Endometrial microvascular endothelial cells (primary cell): ENCODE data around the gene ATOSB. TPM values are rescaled to one million over a fixed set of nuclear protein-coding genes. Genes with fewer than 3 reads are reported as not detected.
"Not testable (repeated sequence)": the region's sequence is repeated elsewhere in the genome, so short reads cannot be mapped to it uniquely, and the experiment has no call there.

Experiments
- in situ Hi-C: cut with HindIII; loops from 2 replicates; pipeline ENCODE4 v1.10.0; 2017; ENCODE audit warnings: low sequenced_read_pairs, low pct_unique_long_range_greater_than_20kb; ENCODE audit errors: inconsistent ontology term
- total RNA-seq: library from RNA; depleted of rRNA; stranded (reverse); fragments of >200 nt; gene quantifications from one replicate; pipeline ENCODE4 v1.2.3, GENCODE V29; 2015; ENCODE audit errors: inconsistent ontology term

Gene ATOSB, protein sequence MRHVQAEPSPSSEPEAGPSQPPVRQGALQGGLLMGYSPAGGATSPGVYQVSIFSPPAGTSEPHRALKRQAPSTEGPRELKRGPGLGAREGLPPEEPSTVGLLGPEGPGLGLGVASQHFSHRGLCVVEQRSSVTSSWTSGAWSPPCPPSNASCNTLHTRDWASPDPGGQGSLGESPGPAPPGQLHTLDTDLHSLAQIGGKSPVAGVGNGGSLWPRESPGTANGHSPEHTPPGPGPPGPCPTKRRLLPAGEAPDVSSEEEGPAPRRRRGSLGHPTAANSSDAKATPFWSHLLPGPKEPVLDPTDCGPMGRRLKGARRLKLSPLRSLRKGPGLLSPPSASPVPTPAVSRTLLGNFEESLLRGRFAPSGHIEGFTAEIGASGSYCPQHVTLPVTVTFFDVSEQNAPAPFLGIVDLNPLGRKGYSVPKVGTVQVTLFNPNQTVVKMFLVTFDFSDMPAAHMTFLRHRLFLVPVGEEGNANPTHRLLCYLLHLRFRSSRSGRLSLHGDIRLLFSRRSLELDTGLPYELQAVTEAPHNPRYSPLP
- total RNA-seq = 34.6 TPM

DNA sequence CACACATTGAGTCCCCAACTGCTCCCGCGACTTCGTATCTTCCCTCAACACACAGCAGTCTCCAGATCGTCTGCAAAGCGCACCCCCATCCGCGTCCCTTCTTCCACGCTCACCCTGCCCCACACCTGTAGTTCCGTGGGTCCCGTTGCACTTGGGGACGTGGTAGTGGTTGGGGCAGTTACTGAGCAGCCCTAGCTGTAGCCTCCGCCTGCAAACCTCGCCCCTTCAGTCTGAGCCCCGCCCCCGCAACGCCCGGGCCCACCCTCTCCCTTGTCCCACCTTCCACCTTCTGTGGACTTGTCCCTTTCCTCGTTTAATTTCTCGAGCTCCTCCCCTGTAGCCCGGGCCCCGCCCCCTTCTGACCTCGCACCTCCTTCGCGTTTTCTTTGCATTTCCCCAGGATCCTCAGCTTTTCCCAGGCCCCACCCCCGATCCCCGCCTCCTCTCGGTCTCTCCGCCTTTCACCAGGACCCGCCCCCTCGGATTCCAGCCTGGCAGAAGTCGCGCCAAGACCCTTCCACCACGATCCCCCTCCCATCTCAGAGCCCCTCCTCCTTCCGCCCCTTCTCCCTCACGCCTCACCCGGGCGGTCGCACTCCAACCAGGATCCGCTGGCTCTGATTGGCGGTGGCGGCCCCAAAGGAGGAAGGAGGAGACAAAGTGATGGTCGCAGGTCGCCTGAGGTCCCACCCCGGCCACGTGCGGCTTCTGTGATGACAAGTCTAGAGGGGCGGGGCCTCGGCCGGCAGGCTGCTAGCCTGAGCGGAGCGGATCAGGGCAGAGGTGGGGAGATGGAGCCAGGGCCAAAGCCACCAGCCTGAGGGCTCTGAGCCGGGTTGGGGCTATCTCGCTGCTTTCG, at the start of gene ATOSB:
ATOSB (minus strand) TSS at position 183 of the 859 bp plus-strand sequence. CDS start 7,588 bp downstream, outside the sequence.
- in situ Hi-C loops = loop anchor here (25.0 kb wide), 1 partner anchor 371 kb away; the partner anchor contains the start of gene RUSC2

DNA sequence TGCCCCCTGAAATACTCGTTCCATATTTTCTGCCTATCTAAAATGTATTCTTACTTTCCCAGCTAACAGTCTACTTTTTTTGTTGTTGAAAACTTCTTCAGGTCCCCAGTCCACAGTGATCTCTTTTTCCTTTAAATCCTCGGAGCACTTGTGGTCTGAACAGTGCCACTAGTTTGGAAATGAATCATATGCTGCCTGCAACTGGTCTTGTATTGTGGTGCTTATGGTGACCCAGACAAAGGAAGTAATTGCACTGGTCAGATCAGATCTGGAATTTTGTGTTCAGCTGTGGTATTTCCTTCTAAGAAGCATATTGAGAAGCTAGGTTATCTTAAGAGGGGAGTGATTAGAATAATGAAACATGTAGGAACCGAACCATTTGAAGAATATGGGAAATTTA, 49.0 kb upstream of the ATOSB start:
- in situ Hi-C loops = no loop called here

DNA sequence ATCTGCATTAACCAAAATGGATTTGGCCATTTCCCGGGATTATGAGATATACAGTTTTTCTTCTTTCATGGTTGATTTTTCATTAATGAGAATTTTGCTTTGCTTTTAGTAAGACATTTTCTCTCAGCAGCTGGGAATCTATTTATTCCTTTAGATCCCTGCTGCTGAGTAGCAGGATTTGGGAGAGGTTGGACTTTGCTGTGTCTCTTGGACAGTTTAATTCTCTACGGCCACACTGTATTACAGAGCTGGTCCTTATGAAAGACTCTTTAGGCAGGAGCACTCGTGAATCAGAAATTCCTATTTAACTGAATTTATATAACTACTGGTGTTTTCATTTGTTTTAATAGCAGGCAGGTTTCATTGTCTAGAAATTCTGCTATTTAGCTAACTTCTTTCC, 47.8 kb upstream of the ATOSB start:
- in situ Hi-C loops = no loop called here

DNA sequence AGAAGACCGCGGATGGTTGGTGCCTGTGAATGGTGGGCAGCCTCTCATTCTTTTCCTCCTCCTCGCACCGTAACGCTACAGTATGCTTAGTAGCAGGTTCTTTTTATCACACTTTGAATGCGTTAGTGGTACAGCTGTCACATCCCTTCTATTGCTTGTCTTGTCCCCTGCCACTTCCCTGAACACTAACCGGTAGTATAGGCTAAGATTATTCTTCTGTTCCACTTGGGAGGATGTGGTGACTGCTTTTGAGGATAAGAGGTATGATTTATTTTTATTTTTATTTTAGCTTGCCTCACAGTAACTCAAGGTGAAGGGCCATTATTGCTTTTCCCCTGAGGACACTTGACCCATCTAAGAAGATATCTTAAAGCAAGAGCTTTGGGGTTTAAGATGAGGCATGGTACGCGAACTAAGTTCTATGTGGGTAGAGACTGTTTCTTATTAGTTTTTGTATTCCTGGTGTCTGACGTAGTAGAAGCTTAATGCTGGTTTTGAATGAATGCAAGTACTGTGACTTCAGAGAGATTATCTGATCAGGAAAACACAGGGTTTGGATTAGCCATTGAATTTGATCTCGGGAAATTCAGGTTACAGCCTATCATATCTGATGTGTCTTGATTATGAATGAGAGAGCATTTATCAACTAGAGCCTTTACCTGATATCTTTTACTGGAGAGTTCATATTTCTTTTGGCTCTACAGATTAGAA, 47.1 kb upstream of the ATOSB start:
- in situ Hi-C loops = no loop called here

DNA sequence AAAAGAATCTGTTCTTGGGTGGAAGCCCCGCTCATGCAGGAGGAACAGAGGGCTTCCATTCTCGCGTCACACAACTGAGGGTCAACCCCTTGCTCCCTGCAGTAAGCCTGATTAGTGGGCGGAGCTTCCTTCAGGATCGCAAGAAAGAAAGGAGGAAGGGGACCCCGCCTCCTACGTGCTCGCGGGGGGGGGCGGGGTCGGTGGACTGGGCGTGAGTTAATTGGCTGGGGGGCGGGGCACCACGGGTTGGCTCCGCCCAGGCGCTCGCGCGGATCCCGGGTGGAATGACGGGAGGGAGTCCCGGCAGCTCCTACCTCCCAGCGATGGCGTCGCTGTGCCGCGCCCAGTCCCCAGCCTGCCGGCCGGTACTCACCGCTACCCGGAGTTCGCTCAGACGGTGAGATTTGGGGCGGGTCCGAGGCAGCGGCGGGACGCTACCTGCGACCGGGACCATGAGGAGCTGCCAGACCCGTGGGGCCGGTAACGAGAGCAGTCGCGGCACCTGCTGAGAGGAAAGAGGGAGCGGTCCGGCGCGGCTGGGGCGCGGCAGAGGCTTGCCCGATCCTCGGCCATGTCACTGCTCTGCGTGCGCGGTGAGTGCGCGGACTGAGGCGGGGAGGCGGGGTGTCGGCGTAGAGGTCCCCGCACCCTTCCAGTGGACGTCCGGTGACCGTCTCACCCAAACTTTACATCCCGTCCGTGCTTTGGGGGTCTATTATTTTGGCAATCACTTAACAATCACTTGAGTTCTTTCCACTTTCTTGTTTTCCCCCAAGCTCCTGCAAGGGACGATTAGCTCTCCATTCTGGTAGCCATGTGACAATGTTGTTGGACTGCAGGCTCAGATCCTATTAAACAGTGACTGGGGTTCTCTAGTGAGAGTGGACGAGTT, 46.3 kb upstream of the ATOSB start, which contains the start of gene UNC13B:
UNC13B (plus strand) TSS at position 297 of the 892 bp plus-strand sequence; CDS start at position 572, 275 bp downstream.
- in situ Hi-C loops = no loop called here

DNA sequence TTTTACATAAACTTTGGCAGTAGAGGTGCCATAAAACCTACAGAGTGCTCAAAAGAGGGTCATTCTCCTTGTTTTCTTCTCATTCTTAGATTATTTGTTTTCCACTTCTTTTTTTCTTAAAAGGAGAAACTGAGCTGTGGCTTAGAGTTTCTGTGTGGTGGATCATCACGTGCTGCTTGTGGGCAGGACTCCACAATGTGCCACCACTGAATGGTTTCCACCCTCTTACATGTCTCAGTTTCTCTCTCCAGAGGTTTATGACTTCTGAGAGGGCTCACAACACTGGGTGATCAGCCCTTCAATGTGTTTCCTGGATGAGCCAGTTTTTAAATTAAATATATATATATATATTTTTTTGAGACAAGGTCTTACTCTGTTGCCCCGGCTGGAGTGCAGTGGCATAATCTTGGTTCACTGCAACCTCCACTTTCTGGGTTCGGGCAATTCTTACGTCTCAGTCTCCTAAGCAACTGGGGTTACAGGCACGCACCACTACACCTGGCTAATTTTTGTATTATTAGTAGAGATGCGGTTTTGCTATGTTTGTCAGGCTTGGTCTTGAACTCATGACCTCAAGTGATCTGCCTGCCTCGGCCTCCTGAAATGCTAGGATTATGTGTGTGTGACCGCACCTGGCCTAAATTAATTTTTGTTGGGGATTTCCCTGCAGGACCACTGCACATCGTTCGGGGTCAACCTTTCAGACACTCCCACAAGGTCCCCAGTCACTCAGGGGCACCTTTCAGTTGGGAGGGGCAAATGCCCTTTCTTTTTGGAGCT, 43.0 kb upstream of the ATOSB start:
- in situ Hi-C loops = no loop called here

DNA sequence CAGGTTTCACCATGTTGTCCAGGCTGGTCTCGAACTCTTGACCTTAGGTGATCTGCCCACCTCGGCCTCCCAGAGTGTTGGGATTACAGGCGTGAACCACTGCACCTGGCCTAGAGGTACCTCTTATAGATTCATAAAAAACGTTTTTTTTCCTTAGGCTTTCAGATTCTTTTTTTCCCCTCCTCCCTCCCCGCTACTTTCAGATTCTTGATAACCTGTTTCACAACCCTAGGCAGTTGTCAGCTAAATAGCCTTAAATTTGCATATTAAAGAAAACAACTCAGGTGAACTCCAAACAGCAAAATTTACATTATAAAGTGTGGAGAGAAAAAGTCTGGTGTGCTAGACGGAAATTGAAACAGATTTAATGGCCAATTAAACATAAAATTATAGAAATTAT, 42.2 kb upstream of the ATOSB start:
- in situ Hi-C loops = not testable (repeated sequence)

DNA sequence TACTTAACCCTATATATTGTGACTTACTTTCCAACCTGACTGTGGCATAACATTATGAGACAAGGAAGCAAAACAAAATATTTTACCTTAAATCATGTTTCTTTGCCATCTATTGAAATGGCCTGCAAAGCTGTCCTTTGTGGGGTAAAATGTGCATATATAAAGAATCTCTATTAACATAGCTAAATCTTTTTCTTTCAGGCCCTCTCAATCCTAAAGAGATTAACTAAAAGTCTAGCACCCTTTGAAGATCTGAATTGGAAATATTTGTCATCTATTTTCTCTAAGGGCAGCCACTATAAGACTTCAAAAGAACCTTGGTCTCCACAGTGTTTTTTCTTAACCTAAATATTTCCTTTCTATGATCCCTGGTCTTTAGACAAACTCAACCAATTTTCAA, 41.1 kb upstream of the ATOSB start:
- in situ Hi-C loops = no loop called here

DNA sequence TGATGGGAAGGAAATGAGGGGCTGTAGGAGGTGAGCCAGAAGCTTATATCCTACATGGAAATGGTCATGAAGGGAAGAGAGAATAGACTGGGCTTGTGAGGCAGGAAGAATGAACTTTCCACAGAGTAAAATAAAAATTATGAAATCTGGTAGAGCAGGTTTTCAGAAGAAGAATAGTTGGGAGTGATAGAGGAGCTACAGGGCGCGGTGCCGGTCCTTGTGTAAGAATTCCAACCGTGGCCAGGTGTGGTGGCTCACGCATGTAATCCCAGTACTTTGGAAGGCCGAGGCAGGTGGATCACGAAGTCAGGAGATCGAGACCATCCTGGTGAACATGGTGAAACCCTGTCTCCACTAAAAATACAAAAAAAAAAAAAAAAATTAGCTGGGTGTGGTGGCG, 37.3 kb upstream of the ATOSB start:
- in situ Hi-C loops = no loop called here

DNA sequence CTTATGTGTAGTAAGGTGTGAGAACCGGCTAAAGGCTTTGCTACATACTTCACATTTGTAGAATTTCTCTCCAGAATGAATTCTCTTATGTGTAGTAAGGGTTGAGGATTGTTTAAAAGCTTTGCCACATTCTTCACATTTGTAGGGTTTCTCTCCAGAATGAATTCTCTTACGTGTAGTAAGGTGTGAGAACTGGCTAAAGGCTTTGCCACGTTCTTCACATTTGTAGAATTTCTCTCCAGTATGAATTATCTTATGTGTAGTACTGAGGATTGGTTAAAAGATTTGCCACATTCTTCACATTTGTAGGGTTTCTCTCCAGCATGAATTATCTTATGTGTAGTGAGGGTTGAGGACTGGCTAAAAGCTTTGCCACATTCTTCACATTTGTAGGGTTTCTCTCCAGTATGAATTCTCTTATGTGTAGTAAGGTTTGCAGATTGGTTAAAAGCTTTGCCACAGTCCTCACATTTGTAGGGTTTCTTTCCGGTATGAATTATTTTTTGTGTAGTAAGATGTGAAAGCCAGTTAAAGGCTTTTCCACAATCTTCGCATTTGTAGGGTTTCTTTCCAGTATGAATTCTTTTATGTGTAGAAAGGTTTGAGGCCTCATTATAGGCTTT, 32.4 kb upstream of the ATOSB start:
- in situ Hi-C loops = not testable (repeated sequence)

DNA sequence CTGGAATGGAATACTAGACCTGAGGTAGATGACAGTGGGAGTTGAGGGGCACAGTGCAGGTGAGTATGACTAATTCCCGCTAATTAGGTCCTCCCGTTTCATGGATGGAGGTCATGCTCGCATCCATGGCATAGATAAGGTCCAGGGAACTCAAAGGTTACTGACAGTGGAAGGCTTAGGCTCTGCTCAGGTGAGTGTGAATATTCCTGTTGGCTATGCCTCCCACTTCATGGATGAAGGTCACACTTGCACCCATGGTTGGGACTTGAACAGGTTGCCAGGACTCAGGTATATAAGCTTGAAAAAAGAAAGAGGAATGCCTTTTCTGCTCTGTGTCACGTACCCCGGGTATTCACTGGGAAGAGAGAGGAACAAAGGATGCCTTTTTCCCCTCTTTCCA, 26.4 kb upstream of the ATOSB start:
- in situ Hi-C loops = no loop called here

DNA sequence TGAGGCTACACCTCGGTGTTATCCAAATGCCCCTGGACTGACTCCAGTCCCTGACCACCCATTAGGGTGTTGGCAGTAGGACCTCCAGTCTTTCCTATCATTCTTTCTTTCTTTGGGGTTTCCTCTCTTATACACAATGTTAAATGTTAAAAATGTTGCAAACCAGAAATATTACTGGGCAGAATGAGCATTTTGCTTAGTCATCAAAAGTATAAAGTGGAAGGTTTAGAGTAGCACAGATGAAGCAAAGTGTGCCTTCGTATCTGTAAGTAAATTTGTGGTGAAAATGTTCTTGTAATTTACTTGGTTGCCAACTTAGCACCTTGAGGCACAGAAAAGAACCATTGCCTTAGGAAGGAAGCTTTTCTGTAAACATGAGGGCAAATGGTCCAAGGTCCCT, 24.4 kb upstream of the ATOSB start:
- in situ Hi-C loops = no loop called here

DNA sequence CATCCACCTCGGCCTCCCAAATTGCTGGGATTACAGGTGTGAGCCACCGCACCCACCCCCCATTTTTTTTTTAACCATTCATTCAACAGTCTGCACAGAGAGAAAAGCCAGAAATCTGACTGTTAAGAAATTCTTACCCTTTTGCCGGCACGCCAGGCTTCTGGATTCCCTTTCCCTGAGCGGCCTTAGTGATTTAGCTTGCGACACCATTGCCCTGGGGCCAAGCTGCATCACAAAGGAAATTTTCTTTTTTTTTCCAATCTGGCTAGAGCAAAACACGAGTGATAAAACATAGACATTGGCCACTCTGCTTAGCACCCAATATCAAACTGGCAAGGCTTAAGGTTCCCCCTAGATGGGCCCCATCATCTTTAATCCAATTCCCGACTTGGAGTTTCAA, 21.2 kb upstream of the ATOSB start:
- in situ Hi-C loops = no loop called here

DNA sequence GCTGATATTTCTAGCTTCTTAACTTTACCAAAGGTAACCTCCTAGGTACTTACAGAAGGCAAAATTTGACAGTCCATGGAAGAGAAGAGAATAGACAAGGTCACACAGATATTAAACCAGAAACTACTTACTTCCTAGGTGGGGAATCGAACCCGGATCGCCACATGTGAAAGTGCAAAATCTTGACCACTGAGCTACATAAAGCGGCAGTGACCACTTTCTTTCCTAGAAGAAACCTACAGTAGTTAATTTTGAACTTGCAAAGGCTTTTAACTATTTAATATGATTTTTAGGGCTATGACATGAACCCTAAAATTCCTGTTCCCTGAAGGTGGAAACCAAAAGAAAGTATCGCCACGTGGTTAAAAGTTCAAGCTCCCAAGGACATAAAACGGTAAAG, 20.3 kb upstream of the ATOSB start:
- in situ Hi-C loops = no loop called here

DNA sequence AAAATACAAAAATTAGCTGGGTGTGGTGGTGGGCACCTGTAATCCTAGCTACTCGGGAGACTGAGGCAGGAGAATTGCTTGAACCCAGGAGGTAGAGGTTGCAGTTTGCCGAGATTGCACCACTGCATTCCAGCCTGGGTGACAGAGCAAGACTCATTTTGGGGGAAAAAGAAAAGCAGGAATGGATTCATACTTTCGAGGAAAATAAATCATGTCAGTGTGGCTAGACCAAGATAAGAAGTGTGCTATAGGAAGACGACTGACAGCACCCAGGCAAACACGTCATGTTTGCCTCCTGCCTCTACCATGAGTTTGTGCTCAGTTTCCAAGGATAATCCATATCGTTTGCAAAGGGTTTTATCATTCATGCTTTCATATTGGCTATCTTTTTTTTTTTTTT, 19.3 kb upstream of the ATOSB start:
- in situ Hi-C loops = no loop called here

DNA sequence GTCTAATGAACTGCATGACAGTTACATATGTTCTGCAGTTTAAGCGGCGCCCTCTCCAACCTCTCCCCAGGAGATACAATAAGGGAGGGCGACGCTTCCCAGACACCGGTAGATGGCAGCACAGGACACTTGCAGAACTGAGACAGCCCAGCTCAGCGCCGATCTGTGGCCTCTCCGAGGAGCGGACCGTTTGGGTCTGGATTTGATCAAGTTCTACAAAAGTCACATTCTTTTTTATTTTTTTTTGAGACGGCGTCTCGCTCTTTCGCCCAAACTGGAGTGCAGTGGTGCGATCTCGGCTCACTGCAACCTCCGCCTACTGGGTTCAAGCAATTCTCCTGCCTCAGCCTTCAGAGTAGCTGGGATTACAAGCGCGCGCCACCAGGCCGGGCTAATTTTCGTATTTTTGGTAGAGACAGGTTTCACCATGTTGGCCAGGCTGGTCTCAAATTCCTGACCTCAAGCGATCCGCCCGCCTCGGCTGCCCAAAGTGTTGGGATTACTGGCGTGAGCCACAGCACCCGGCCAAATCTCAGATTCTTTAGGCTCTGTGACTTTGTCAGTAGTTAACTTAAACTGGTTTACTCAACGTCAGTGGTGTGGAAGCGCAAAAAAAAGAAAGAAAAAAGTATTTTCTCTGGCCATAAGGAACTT, 1.4 kb upstream of the ATOSB start:
- in situ Hi-C loops = loop anchor here (25.0 kb wide), 1 partner anchor 370 kb away; the partner anchor contains the start of gene RUSC2
